Urinary bladder (tissue), 4 donors: Measurements from ENCODE around the gene SLC1A4. TPM values are rescaled to one million over a fixed set of nuclear protein-coding genes. Genes with fewer than 3 reads are reported as not detected.

Experiments
- DNase-seq: peaks from one replicate; pipeline ENCODE4 v3.0.0-alpha.2; 2015; ENCODE audit errors: extremely low spot score
- H3K27ac ChIP-seq: one replicate; pipeline ENCODE4 v1.5.1; 2013; ENCODE audit warnings: low read depth, mild to moderate bottlenecking, moderate library complexity
- H3K36me3 ChIP-seq: one replicate; pipeline ENCODE4 v1.6.1; 2013; ENCODE audit warnings: mild to moderate bottlenecking, moderate library complexity; ENCODE audit not compliant: insufficient read depth
- H3K4me1 ChIP-seq: one replicate; pipeline ENCODE4 v1.6.1; 2013; ENCODE audit warnings: mild to moderate bottlenecking, moderate library complexity; ENCODE audit not compliant: insufficient read depth
- H3K4me3 ChIP-seq: one replicate; pipeline ENCODE4 v1.5.1; 2013; ENCODE audit warnings: low read depth, low read length
- WGBS: extraction: QIAGEN DNeasy Blood & Tissue Kit; methylation state at CpG from one replicate; pipeline ENCODE4 v1.1.7; 2013; 5-methylcytosine and 5-hydroxymethylcytosine counted together
- polyA plus RNA-seq: library from polyadenylated mRNA; stranded (reverse); fragments of 200-250 nt; gene quantifications from one replicate; pipeline ENCODE4 v1.2.3, GENCODE V29; 2013
- small RNA-seq: library from RNA; depleted of rRNA; stranded (forward); fragments of <200 nt; gene quantifications from one replicate; pipeline ENCODE3, GENCODE V24; 2014
- total RNA-seq: library from RNA; depleted of rRNA; stranded (reverse); fragments of >200 nt; gene quantifications from one replicate; pipeline ENCODE4 v1.2.3, GENCODE V29; 2014
- donor health status: healthy with polysubstance abuse.
- donor health status: healthy.

Gene SLC1A4
- total and polyA plus RNA-seq, 2 donors = 4.8 to 13.5 TPM

GRCh38 chr2:65062843-65063825, 73.9 kb downstream of the SLC1A4 start:
- H3K4me1 ChIP-seq = peaks cover 1% of the 10 kb centered on the region
- no peak for DNase-seq
- WGBS = 66% methylated on average over 13 of the region's 13 CpGs
- no peak overlapping the region for H3K27ac ChIP-seq
- H3K36me3 ChIP-seq = no peaks in the 10 kb centered on the region
- H3K4me3 ChIP-seq = no peak overlapping the region

DNA sequence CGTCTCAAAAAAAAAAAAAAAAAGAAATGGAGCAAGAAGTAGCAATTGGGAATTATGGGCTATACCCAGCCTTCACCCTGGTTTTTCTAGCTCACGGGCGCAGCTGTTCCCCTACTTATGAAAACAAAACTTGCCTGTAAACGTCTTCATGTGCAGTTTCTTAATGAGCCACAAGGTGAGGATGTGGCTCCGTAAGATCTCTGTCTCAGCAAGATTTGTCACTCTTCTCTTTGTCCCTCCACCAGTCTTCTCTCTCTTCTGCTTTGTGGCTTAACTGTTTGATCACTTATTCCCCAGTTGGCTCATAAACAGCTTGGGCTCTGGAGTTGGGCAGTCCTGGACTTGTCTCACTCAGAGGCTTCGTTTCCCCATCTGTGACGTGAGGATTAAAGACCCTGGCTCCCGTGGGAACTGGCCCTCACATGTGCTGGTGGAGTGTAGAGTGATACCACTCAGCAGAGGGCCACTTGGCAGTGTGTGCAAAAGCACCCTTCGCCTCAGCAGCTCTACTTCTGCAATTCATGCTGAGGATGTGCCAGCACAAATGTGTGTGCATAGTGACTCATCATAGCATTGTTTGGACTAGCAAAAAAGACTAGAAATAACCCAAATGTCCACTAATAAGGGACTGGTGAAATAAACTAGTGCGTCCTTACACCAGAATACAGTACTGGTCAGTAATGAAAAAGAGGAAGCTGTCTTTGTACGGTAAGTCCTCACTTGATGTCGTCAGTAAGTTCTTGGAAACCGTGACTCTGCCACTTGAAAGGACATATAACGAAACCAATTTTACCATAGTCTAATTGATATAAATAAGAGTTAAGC, 75.7 kb downstream of the SLC1A4 start:
- Histone ChIP-seq H3K27ac (peak overlapping the region; percentile 39), H3K36me3 (no peaks in the 10 kb centered on the region), H3K4me3 (no peak overlapping the region), H3K4me1 (no peaks in the 10 kb centered on the region)
- DNase-seq = no peak
- 35% methylated on average over 14 of the region's 14 CpGs for WGBS

GRCh38 chr2:65067806-65068553, 78.8 kb downstream of the SLC1A4 start:
- Histone ChIP-seq H3K4me1 (no peaks in the 10 kb centered on the region), H3K4me3 (no peak overlapping the region), H3K36me3 (peaks cover 4% of the 10 kb centered on the region), H3K27ac (no peak overlapping the region)
- 81% methylated on average over 14 of the region's 14 CpGs for WGBS
- no peak for DNase-seq

- no peak overlapping the region for H3K27ac ChIP-seq
- DNase-seq = no peak
- H3K4me1 ChIP-seq = no peaks in the 10 kb centered on the region
- H3K36me3 ChIP-seq = peaks cover 4% of the 10 kb centered on the region
- H3K4me3 ChIP-seq = no peak overlapping the region
- 85% methylated on average over 6 of the region's 6 CpGs for whole genome bisulfite sequencing
These were observed 80.2 kb downstream of the SLC1A4 start for GRCh38 chr2:65069439-65069824.

DNA sequence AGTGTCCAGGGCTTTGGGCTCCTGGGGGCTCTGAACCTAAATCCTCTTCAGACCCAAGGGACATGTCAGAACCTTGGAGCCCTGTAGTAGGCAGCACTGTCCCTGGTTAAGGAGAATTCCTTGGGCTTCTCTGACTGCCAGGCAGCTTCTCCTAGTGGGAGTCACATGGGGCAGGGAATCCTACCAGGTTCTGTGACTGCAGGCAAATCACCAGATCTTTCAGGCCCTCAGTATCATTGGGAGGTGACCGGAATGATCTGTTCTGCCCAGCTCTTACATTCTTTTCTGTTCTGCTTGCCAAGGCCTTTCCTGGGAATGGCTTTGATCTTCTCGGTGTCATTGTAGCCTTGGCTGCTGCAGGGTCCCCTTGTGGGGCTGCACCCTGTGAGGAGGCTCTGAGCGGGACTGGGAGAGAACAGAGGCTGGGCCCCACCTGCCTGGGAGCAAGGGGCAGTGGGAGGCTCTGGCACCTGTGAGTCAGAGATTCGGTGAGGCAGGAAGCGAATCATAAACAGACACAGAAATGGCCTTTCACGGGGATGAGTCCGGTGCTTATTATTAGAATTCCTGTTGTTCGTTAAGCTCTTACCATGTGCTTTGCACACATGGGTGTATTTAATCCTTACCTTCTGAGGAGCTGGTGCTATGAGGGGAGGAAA, 81.1 kb downstream of the SLC1A4 start:
- H3K36me3 ChIP-seq = peaks cover 4% of the 10 kb centered on the region
- no peak overlapping the region for H3K27ac ChIP-seq
- no peak overlapping the region for H3K4me3 ChIP-seq
- no peak for DNase-seq
- 64% methylated on average over 8 of the region's 8 CpGs for WGBS
- H3K4me1 ChIP-seq = peaks cover 2% of the 10 kb centered on the region

- Histone ChIP-seq H3K4me1 (peaks cover 2% of the 10 kb centered on the region), H3K36me3 (peaks cover 4% of the 10 kb centered on the region), H3K4me3 (no peak overlapping the region), H3K27ac (no peak overlapping the region)
- 87% methylated on average over 6 of the region's 6 CpGs for WGBS
- no peak for DNase-seq
These were observed 81.7 kb downstream of the SLC1A4 start for GRCh38 chr2:65070856-65071255.

GRCh38 chr2:65071499-65072180, 82.4 kb downstream of the SLC1A4 start:
- Histone ChIP-seq H3K4me3 (no peak overlapping the region), H3K36me3 (peaks cover 4% of the 10 kb centered on the region), H3K27ac (no peak overlapping the region), H3K4me1 (peaks cover 2% of the 10 kb centered on the region)
- no peak for DNase-seq
- 73% methylated on average over 14 of the region's 14 CpGs for WGBS

DNA sequence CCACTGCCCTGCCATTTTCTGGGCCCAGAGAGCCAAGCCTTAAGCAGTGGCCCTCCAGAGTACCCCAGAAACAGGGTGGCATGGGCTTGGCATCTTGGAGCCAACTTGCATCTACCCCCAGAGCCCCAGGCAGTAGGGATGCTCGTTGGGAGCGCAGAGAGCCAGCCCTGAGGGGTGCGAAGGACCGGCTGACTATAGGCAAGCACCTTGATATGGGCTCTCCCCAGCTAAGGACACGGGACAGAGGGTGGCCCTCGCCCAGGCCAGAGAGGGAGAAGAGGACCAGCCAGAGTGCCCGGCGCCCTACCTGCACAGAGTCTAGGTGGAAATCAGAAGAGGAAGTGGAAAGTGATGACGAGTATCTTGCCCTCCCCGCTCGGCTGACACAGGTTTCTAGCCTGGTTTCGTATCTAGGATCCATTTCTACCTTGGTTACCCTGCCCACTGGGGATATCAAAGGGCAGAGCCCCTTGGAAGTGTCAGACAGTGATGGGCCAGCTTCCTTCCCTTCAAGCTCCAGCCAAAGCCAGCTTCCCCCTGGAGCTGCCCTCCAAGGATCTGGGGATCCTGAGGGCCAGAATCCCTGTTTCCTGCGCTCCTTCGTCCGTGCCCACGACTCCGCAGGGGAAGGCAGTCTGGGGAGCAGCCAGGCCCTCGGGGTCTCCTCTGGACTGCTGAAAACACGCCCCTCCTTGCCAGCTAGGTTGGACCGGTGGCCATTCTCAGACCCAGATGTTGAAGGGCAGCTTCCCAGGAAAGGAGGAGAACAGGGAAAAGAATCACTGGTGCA, 83.2 kb downstream of the SLC1A4 start:
- Histone ChIP-seq H3K4me1 (peaks cover 2% of the 10 kb centered on the region), H3K4me3 (no peak overlapping the region), H3K27ac (no peak overlapping the region), H3K36me3 (peaks cover 4% of the 10 kb centered on the region)
- no peak for DNase-seq
- WGBS = 90% methylated on average over 20 of the region's 20 CpGs

Small RNAs within 50 kb of the gene (small RNA-seq; reads per million reads assigned to genes)
- gene RNU6-548P = not detected

Other genes with a start within 250 kb of the SLC1A4 start
- gene CEP68, start 67.0 kb downstream of the SLC1A4 start, total RNA-seq = 32.3 TPM
- gene CEP68, start 67.0 kb downstream of the SLC1A4 start, polyA plus RNA-seq = 18.5 TPM
- gene RAB1A, start 140.7 kb downstream of the SLC1A4 start, total RNA-seq = 140 TPM
- 130 TPM for gene RAB1A, start 140.7 kb downstream of the SLC1A4 start, polyA plus RNA-seq
- 145 TPM for gene ACTR2, start 238.4 kb downstream of the SLC1A4 start, total RNA-seq
- gene ACTR2, start 238.4 kb downstream of the SLC1A4 start, polyA plus RNA-seq = 85.3 TPM